Tibial artery (tissue), 4 donors: ENCODE results near the gene TMC2.

Experiments
- DNase-seq, 2 donors: peaks; one replicate each; pipeline ENCODE4 v3.0.0-alpha.2; 2019
- H3K27ac ChIP-seq, 2 donors: fragments of 200-600 bp; sonication (generic) in 1 of 2; 1 replicate in 1 of 2; 2 replicates in 1 of 2; pipeline ENCODE4 v1.5.1; 2018 to 2019; ENCODE audit warnings: mild to moderate bottlenecking in 1 of 2
- H3K27me3 ChIP-seq, 2 donors: fragments of 200-600 bp; sonication (generic) in 1 of 2; one replicate each; pipeline versions ENCODE4 v1.5.1 to v1.6.0; 2016 to 2019
- H3K36me3 ChIP-seq, 3 donors: fragments of 200-600 bp; sonication (generic) in 2 of 3; one replicate each; pipeline ENCODE4 v1.5.1; 2016 to 2019; ENCODE audit warnings: mild to moderate bottlenecking in 2 of 3
- H3K4me1 ChIP-seq, 4 donors: fragments of 200-600 bp; sonication (generic) in 2 of 4; 1 replicate in 3 of 4; 2 replicates in 1 of 4; pipeline ENCODE4 v1.5.1; 2016 to 2019
- H3K4me3 ChIP-seq, 2 donors: fragments of 200-600 bp; sonication (generic) in 1 of 2; 1 replicate in 1 of 2; 2 replicates in 1 of 2; pipeline ENCODE4 v1.5.1; 2018 to 2019; ENCODE audit warnings: mild to moderate bottlenecking in 2 of 2
- H3K9me3 ChIP-seq, 3 donors: fragments of 200-600 bp; sonication (generic) in 1 of 3; one replicate each; pipeline ENCODE4 v1.5.1; 2016 to 2019
- CTCF ChIP-seq, 2 experiments: fragments of 200-600 bp in 1 of 2; fragments of 450-650 bp in 1 of 2; IDR thresholded peaks; one replicate each; pipeline ENCODE4 v1.5.1; 2017 to 2019; ENCODE audit warnings: antibody characterized with exemption in 2 of 2, mild to moderate bottlenecking in 1 of 2, moderate library complexity in 1 of 2
- intact Hi-C: fragments of 100-400 bp; cut with DNase I; formaldehyde crosslinking; loops from one replicate; pipeline ENCODE4 v1.15.0; 2023; ENCODE audit warnings: low total_unique reads

TMC2 gene

GRCh38 chr20:2651772-2652723 lies 115.7 kb downstream of the TMC2 start, which contains the start of gene NOP56:
Gene NOP56, plus strand, starts transcription at chr20:2652632. Its CDS starts 29 bp downstream, at chr20:2652661.
- peaks cover 30 to 37% (median 30%) of the 10 kb centered on the region in 3 donors for H3K36me3 ChIP-seq
- H3K9me3 ChIP-seq, result no peaks in the 10 kb centered on the region
- no peak for TF ChIP-seq CTCF (IDR thresholded peaks at IDR 0.05)
- no peaks in the 10 kb centered on the region for H3K27me3 ChIP-seq
- H3K4me1 ChIP-seq, result peaks cover 0 to 21% (median 13%) of the 10 kb centered on the region in 4 donors
- peak; percentile 85 to 94 for DNase-seq
- intact Hi-C loops, result loop anchor here (2.0 to 10.0 kb wide), 4 partner anchors 41 to 1185 kb away; partner anchors contain the start of genes EBF4, NSFL1C and SNRPB
- H3K4me3 ChIP-seq, result peak within 1 kb of the TSS; percentile 66 to 84
- peak within 1 kb of the TSS; percentile 82 to 89 for H3K27ac ChIP-seq

GRCh38 chr20:2652724-2653555 lies 116.6 kb downstream of the TMC2 start:
- TF ChIP-seq CTCF (IDR thresholded peaks at IDR 0.05), result no peak
- peak overlapping the region; percentile 82 to 89 for H3K27ac ChIP-seq
- H3K27me3 ChIP-seq, result no peaks in the 10 kb centered on the region
- peaks cover 36 to 46% (median 39%) of the 10 kb centered on the region in 3 donors for H3K36me3 ChIP-seq
- peak; percentile 40 to 74 for DNase-seq
- H3K4me1 ChIP-seq, result peaks cover 0 to 21% (median 13%) of the 10 kb centered on the region in 4 donors
- peak overlapping the region; percentile 66 to 84 for H3K4me3 ChIP-seq
- H3K9me3 ChIP-seq, result no peaks in the 10 kb centered on the region
- intact Hi-C loops, result loop anchor here (2.0 to 10.0 kb wide), 4 partner anchors 40 to 1186 kb away; partner anchors contain the start of genes EBF4, NSFL1C and SNRPB

GRCh38 chr20:2653556-2654383 lies 117.4 kb downstream of the TMC2 start:
- DNase-seq, result peak in 1 of 2 donors; percentile 23
- TF ChIP-seq CTCF (IDR thresholded peaks at IDR 0.05), result no peak
- intact Hi-C loops, result loop anchor here (2.0 to 10.0 kb wide), 4 partner anchors 39 to 1186 kb away; partner anchors contain the start of genes EBF4, NSFL1C and SNRPB
- peak overlapping the region; percentile 82 to 89 for H3K27ac ChIP-seq
- peak overlapping the region; percentile 66 to 84 for H3K4me3 ChIP-seq
- H3K27me3 ChIP-seq, result no peaks in the 10 kb centered on the region
- H3K9me3 ChIP-seq, result no peaks in the 10 kb centered on the region
- H3K4me1 ChIP-seq, result peaks cover 0 to 21% (median 13%) of the 10 kb centered on the region in 4 donors
- H3K36me3 ChIP-seq, result peaks cover 45 to 54% (median 47%) of the 10 kb centered on the region in 3 donors

- peak in 1 of 2 donors; percentile 11 for DNase-seq
- Histone ChIP-seq H3K4me1 (peaks cover 0 to 21% (median 13%) of the 10 kb centered on the region in 4 donors), H3K9me3 (no peaks in the 10 kb centered on the region), H3K36me3 (peaks cover 46 to 60% (median 54%) of the 10 kb centered on the region in 3 donors), H3K27ac (peak overlapping the region in 1 of 2 donors; percentile 82), H3K27me3 (no peaks in the 10 kb centered on the region), H3K4me3 (peak overlapping the region in 1 of 2 donors; percentile 66)
- intact Hi-C loops, result loop anchor here (5.0 to 10.0 kb wide), 3 partner anchors 130 to 1187 kb away; partner anchors contain the start of genes NSFL1C and SNRPB
- TF ChIP-seq CTCF (IDR thresholded peaks at IDR 0.05), result no peak
Observed at GRCh38 chr20:2654384-2654822, 118.0 kb downstream of the TMC2 start.
